NCI-H2196 treated with DMSO at 0.1 percent for 48 hours (cell line): ENCODE data around the gene FAM221A.
"Not testable (repeated sequence)": the region's sequence is repeated elsewhere in the genome, so short reads cannot be mapped to it uniquely, and the experiment has no call there.

Experiments
- DNase-seq: peaks from one replicate; lab custom pipeline; 2025; ENCODE audit not compliant: unreplicated experiment; lab: John Stamatoyannopoulos, UW

The FAM221A gene

DNA sequence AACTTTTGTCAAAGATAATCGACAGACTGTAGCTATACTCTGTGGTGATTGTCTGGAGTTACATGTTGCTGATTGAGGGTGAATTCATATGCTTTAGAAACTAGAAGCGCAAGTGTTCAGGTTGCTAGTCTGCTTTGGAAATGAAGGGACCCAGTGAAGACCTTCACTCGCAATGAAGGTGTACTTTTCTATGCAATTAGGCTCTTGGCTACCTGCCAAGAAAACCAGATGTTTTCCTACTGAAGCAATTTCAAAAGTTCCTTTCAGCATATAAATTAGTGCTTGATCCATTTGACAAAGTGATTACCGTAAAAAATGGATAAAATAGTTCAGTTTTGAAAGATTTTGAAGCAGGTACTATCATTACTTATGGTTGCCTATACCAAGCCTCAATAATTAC, 20.0 kb downstream of the FAM221A start:
- no peak for DNase-seq

DNA sequence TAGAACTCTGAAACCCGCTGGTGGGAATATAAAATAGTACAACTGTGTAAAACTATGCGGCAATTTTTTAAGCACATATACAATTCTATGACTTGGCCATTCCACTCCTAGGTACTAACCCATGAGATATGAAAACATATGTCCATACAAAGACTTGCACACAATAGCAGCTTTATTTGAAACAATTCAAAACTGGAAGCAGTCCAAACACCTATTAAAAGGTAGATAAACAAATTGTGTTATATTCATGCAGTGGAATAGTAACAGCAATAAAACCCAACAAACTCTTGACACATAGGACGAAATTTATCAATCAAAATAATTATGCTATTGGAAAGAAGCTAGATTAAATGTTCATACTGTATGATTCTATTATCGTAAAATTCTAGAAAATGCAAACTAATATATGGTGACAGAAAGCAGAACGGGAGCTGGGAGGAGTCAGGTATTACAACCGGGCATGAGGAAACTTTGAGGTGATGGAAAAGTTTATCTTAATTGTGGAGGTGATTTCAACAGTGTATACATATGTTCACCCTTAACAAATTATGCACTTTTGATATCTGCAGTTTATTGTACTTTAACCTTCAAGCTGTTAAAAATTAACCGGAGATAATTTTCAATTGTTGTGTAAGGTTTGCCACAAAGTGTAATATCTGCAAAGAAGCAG, 29.2 kb downstream of the FAM221A start:
- no peak for DNase-seq

GRCh38 chr7:23710000-23710399, 30.0 kb downstream of the FAM221A start, which contains the start of gene STK31:
Gene STK31 (plus strand): TSS chr7:23710219. CDS start chr7:23710286, 67 bp downstream.
- no peak for DNase-seq

DNA sequence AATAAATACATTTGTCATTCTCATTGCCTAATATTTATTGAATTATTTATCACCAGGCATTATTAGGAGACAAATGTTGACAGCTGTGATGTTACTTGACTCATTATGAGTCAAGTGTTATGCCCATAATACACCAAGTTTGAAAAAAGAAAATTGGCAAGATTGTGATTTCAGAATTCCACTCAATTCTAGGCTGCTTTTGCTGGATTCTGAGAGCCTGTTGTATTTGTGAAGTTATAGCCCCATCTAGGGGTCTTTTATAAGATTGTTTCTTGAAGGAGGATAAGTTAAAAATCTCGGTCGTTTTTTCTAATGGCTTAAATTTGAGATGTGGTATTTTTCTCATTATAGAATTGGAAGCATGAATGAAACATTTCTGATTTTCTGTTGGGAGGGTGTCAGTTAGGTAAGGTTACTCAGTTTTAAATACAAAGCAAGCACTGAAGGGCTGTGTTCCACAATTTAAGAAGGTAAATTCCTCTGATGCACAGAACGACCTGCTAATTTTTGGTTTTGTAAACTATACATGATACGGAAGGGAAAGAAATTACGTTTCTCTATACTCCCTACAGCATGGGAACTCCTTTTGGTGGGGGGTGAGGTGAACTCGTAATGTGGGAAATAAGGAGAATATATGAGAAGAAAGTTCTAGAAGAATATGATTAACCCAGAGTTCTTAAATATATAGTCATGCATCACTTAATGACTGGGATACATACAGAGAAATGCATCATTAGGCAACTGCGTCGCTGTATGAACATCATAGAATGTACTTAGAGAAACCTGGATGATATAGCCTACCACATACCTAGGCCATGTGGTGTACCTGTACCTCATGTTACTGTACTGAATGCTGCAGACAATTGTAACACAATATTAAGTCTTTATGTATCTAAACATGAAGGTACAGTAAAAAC, 32.6 kb downstream of the FAM221A start:
- DNase-seq, result peak; percentile 38

- no peak for DNase-seq
Observed at GRCh38 chr7:23713285-23714149, 33.5 kb downstream of the FAM221A start.

- no peak for DNase-seq
Observed at GRCh38 chr7:23714150-23714464, 34.1 kb downstream of the FAM221A start.

GRCh38 chr7:23714579-23714978, 34.6 kb downstream of the FAM221A start:
- no peak for DNase-seq

DNA sequence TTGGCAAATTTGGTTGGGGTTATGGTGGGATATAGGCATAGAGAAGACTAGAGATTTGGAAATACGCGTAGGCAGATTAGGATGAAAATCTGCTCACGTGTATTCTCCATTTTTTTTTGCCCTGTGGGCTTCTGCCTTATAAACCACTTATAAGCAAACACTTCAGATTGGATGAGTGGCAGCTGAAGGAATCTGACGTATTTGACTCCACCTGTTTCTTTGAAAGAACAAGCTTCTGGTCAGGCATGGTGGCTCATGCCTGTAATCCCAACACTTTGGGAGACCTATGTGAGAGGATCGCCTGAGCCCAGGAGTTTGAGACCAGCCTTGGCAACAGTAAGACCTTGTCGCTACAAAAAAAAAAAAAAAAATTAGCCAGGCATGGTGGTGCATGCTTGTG, 35.1 kb downstream of the FAM221A start:
- DNase-seq, result no peak

DNA sequence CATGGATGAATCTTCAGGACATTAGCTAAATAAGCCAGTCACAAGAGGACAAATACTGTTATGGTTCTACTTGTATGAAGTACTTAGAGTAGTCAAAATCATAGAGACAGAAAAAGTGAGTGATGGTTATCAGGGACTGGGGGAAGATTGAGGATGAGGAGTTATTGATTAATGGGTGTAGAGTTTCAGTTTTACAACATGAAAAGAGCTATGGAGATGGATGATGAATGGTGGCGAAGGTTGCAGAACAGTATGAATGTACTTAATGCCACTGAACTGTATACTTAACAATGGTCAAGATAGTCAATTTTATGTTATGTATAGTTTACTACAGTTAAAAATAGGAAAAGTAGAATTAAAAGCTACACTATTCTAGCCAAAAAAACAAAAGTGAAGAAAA, 37.8 kb downstream of the FAM221A start:
- DNase-seq, result no peak

- no peak for DNase-seq
Observed at GRCh38 chr7:23721456-23721855, 41.5 kb downstream of the FAM221A start.

GRCh38 chr7:23722587-23723216, 42.7 kb downstream of the FAM221A start:
- not testable (repeated sequence) for DNase-seq

DNA sequence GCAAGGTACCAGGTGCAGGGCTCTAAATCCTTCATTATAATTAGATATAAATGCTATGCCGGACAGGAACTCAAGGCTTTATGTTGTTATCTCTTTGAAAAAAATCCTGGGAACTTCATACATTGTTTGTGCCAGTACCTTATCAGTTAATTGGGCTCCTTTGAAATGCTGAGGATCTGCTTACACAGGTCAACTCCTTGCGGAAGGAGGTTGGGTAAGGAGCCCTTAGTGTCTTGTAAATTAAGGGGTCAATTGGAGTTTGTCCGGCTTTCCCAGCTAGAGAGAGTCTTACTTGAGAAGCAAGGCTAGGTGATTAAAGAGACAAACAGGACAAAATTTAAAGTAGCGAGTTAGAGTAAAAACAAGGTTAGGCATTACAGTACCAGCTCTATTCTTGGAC, 44.1 kb downstream of the FAM221A start:
- DNase-seq, result not testable (repeated sequence)

- no peak for DNase-seq
Observed at GRCh38 chr7:23742051-23742450, 62.1 kb downstream of the FAM221A start.

DNA sequence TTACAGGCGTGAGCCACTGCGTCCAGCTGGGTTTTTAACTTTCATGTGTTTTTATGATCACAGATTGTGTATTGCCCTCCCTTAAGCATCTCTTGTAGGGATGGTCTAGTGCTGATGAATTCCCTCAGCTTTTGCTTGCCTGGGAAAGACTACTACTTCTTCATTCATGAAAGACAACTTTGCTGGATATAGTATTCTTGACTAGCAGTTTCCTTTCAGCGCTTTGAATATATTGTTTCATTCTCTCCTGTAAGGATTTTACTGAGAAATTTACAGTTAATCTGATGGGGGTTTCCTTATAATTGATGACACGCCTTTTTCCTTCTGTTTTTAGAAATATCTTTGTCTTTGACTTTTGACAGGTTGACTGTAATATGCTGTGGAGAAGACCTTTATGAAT, 63.2 kb downstream of the FAM221A start:
- DNase-seq, result no peak

GRCh38 chr7:23746629-23747028, 66.6 kb downstream of the FAM221A start:
- no peak for DNase-seq

DNA sequence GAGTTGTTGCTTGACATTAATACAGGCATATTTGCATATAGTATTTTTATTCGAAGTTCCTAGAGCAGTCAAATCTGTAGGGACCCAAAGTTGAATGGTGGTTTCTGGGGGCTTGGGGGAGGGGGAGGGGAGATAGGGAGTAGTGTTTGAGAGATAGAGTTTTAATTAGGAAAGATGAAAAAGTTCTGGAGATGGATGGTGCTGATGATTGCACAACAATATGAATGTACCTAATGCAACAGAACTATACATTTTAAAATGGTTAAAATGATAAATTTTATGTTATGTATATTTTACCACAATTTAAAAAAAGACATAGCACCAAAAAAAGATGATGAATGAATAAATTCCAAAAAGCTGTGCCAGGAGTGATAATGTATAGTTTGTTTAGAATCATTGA, 71.9 kb downstream of the FAM221A start:
- DNase-seq, result no peak
